Thyroid gland (tissue), 4 donors: Measurements from ENCODE around the gene GALNTL6.

Source experiments
- CTCF ChIP-seq, 6 experiments: fragments of 200-600 bp in 3 of 6; fragments of 450-650 bp in 3 of 6; sonication (generic) in 3 of 6; IDR thresholded peaks; one replicate each; pipeline ENCODE4 v1.5.1; 2016 to 2019; ENCODE audit warnings: antibody characterized with exemption in 6 of 6, mild to moderate bottlenecking in 2 of 6, inconsistent platforms in 1 of 6, moderate library complexity in 1 of 6
- POLR2A ChIP-seq, 2 donors: fragments of 450-650 bp; IDR thresholded peaks; one replicate each; pipeline ENCODE4 v1.6.1; 2017; ENCODE audit warnings: antibody characterized with exemption in 2 of 2, mild to moderate bottlenecking in 2 of 2, moderate library complexity in 1 of 2

GRCh38 chr4:172599554-172599953, 786.4 kb downstream of the GALNTL6 start:
- TF ChIP-seq CTCF (IDR thresholded peaks at IDR 0.05) (no peak), POLR2A (IDR thresholded peaks at IDR 0.05) (no peak)
